Cerebellar nuclear complex (tissue), 1 donor: ENCODE measurements around the gene CGNL1.
A peak's percentile ranks its signal among the peaks of the same experiment; 100 is the strongest.

Source experiments
- DNase-seq, 2 experiments: peaks; one replicate each; lab custom pipeline; 2025; lab: John Stamatoyannopoulos, UW

CGNL1 gene

DNA sequence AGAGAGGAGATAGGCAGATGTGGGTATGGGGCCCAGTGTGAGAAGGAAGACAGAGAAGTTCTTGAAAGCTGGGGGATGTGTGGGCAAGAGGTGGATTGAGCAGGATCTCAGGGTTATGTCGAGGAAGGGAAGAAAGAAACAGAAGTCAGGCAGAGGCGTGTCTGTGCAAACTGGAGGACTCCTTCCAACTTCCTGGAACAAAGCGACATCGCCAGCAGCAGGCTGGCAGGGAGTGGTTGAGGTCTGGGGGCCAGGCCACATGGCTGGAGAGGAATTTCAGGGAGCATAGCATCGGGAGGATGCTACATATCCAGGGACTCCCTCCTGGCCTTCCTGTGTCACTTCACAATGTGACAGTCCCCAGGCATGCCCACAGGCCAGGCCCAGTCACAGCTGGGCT, 172.5 kb downstream of the CGNL1 start:
- DNase-seq: no peak

DNA sequence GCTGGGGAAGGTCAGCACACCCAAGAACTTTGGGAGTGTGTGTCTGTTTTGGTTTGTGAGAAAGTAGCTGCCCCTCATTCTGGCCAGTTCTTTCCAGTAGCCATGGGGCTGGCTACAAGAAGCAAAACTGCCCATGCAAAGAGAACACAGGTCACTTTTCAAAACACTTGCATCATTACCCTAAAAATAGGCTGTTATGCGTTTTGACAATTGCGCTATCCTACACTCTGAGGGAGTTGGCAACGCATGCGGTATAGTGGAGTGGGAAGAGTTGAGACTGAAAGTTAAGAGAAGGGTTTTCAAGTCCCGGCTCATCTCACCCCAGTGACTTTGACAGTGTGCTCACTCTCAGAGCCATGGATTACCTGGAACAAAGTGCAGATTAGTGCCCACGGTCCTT, 173.6 kb downstream of the CGNL1 start:
- no peak for DNase-seq

DNA sequence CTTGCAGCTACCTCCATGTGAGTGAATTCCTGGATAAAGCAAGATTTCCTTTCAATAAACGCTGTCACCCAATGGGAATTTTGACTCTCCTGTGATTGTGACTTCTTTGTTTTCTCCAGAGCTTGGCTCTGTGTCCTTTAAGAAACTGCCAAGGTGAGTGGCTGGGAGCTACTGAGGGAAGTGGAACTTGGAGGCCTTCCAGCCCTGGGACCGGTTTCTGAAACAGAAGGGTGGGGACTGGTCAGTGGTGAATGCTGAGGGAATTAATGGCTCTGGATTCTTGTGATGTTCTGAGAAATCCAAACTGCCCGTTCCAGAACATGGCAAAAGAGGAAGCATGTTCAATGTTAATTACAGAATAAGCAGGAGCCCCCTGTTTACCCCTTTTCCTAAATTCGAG, 174.3 kb downstream of the CGNL1 start:
- no peak for DNase-seq

DNA sequence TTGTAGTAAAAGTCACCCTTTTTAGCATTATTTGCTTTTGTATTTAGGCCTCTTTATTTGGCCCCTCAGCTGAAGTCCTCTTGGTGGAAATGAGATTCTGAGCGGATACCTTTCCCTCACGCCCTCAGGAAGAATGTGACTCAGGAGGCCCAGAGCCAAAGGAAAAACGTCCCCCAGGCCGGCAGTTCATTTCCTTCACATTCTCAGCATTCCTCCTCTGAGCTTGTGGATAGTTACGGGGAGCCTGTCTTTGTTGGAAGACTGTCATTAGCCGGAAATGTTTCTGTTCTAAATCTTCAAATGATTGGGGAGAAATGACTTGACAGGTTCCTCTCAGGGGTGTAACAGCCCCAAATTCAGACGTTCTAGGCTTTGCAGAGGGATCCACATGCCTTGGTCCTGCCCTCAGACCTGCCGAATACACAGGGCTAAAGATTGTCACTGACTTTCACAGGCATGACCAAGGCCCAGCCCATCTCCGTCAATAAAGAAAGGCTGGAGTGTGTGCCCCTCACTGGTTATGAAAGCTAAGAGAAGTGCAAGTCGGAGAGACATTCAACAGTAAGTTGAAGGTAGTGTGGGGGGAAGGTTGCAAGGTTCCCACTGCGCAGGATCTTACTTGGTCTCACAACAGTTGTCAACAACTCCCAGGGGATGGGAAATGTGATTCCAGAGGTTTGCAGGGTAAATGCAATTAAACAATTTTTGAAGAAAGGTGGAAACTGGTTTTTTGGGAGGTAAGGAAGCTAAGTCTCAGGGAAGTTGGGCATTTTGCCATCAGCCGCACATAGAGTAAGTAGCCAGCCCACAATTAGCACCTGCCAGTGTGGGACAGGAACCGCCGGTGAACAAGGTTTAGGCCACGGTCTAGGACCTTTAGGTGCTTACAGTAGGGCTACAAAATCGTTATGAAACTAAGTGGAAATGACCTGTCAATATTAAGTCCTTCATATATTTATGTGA, 175.7 kb downstream of the CGNL1 start:
- DNase-seq: no peak

DNA sequence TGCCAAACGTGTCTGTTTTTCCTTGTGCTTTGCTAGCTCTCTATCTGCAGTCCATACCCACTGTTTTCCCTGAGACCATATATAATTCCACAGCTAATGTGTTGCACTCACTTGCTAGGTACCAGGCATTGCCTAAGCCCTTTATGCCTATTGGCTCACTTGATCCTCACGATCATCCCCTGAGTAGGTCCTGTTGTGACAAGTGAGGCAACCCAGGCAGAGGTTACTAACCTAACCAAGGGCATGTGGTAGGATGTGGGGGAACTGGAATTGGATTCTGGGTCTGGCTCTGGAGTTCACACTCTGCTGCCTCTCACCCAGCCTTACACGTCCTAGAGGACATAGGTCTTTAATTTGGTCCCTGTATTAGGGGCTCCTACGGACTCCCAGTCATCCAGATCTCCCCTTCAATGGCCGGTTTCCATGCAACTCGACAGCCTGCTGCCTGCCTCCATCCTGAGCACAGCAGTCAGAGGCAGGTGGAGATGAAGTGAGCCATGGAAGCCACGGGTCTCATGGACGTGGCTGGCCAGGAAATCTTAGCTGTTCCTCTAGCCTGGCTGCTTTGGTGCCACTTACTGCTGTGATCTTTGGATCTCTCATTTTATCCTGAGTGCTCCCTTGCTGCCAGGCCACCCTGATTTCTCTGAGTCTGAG, 176.5 kb downstream of the CGNL1 start:
- DNase-seq: no peak

DNA sequence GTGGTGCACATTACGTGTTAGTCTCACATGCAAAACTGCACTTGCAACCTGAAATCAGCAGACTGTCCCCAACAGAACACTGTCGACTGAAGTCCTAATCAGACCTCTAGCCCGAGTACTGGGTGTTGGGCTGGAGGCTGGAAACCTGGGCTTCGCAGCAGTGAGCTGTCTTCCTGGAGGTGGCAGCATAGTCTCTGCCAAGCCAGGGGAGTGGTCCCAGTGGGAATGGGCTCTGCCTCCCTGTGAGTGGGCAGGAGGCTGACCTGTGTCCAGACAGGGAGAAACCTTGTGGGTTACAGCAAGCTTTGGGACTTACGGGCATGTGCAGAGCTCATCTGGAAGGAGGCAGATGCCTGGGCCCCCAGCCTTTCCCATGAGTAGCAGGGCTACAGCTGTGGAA, 177.2 kb downstream of the CGNL1 start:
- no peak for DNase-seq

DNA sequence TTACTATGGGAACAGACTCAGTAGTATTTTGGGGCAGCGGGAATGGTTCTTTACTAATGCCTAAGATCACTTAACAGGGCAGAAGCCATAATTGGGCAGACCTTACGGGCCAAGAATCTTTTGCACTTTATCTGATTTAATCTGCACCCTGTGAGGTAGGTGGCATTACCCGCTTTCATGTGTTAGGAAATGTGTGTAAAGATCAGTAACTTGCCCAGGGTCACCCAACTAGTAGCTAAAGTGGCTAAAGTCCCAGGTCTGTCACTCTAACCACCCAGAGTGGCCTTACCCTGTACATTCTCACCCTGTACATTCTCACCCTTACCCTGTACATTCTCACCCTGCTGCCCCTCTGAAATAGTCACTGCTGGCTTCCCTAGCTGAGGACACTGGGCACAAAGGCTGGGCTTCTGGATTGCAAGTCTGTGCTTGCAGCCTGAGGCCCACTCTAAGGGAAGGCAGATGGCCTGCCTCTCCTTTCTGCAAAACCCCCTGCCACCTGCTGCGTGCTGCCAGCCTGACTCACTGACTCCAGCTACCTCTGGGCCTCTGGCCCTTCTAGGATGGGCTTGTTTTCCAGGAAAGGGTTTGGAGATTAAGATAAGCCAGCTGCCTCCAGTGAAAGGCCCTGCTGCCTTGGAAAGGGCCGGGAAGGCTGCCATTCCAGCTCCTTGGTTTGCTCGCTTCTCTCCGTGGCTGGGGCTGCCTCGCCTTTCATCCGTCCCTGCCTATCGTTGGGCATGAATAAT, 177.9 kb downstream of the CGNL1 start:
- no peak for DNase-seq

DNA sequence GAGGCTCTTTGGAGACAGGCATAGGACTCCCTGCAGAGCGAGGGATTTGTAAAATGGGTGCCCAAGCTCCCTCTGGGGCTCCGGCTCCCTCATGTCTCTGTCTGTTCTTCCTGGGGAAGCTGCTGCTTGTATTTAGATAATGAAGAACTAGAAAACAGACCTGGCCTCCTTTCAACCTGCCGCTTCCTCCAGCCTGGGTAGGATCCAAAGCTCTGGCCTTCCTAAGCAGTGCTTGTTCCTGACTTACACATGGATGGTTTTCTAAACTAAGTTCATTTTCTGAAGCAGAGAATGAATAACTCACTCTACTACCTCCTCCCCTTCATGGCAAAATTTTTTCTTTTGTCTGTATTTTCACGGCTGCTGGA, 178.5 kb downstream of the CGNL1 start:
- DNase-seq: no peak

DNA sequence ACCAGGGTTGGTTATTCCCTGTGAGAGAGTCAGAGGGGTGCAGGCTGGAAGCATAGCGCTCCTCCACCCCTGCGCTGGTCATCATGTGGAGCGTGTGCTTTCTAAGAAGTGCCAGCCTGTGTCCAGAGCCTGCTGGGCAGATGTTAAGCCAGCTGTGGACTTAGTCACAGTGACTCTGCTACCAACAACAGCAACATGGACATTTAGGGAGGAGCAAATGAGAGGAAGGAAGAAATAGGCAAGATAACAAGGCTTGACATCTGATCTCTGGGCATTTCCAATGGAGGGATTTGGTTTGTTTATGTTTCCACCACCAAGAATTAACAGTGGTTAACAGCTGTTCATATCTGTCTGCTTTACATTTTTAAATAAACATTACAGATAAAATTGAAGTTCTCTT, 179.0 kb downstream of the CGNL1 start:
- no peak for DNase-seq

DNA sequence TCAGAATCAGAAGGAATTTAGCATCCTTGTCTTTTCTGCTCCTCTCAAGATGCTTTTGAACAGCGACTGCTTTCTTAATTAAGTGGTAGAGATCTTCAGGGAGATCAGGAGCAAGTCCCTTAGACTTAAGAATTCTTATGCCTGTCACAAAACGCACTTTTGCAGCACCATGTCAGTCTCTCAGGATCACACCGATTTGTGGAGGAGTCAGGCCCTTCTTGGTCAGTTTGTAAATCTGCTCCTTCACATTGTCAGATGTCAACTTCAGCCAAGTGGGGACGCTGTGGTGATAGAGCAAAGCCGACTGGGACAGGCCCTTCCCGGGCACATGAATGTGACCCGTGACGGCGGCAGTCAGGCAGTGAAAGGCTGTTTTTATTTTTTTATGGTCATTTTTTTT, 179.7 kb downstream of the CGNL1 start:
- no peak for DNase-seq

DNA sequence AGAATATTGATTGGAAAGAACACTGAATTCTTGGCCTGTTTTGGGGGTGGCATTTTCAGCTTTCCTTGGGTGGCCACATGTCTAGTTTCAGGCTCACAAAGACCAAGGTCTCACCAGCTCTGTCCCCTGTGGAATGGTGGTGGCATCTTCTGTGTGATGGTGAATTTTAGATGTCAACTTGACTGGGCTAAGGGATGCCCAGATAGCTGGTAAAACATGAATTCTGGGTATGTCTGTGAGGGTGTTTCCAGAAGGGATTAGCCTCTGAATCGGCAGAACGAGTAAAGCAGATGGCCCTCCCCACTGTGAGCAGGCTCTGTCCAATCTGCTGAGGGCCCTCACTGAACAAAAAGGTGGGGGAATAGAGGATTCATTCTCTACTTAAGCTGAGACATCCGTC, 181.0 kb downstream of the CGNL1 start:
- no peak for DNase-seq

DNA sequence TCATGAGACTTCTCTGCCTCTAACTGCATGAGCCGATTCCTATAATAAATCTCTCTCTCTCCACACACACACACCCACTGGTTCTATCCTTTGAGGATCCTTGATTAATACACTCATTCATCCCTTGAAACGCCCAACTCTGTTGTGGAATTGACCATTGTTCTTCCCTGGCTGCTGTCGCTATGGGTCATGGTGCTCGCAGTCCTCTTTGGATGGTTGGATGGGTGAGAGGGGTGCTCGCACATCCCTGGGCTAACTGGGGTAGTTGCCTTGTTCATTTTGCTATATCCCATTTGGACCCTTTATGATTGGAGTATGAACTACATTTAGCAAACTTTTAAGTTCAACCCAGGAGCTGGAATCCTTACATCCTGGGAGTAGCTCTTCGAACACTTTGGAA, 181.5 kb downstream of the CGNL1 start:
- no peak for DNase-seq

DNA sequence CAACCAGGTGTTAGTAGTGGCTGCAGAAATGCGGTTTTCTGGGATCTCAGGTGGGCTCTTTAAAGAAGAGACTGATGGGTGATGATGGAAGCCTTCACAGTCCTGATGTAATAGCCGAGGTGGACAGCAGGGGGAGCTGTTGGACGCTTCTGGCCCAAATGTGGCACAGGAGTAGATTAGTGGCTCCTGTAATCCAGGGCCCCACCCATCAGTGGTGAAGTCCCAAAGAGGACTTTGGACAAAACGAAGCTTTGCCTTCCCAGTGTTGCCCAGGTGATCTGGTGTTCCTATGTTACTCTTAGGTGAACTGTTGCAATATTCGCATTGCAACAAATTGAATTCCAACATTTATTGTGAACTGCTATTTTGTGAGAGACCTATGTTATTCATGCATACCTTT, 183.6 kb downstream of the CGNL1 start:
- DNase-seq: peak in 1 of 2 experiments; percentile 56

DNA sequence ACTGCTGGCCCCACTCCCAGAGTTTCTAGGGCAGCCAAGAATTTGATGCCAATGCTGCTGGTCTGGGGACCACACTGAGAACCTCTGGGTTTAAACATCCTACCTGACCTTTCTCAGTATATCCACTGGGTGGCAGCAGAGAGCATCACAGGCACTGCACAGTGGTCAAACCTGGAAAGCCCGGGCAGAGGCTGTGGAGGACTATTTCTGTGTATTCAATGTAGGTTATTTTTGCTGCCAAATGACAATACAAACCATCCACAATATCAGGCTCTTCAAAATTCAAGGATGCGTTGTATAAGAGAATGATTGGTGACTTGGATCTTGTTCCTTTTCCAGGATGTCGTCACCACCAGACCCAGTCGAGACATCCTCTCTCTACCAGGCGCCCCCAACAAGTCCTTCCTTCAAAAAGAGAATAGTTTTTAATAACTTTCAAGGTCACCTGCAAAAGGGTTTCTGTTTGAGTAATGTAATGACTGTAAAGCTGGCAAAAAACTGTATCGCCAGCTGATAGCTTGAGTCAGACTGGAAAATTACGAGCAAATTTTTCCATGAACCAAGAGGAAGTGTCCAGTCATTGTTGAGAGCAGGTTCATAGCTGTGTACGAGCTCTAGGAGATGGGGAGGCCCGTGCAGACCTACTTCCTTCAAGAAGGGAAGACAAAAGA, 184.9 kb downstream of the CGNL1 start:
- DNase-seq: peak in 1 of 2 experiments; percentile 70

DNA sequence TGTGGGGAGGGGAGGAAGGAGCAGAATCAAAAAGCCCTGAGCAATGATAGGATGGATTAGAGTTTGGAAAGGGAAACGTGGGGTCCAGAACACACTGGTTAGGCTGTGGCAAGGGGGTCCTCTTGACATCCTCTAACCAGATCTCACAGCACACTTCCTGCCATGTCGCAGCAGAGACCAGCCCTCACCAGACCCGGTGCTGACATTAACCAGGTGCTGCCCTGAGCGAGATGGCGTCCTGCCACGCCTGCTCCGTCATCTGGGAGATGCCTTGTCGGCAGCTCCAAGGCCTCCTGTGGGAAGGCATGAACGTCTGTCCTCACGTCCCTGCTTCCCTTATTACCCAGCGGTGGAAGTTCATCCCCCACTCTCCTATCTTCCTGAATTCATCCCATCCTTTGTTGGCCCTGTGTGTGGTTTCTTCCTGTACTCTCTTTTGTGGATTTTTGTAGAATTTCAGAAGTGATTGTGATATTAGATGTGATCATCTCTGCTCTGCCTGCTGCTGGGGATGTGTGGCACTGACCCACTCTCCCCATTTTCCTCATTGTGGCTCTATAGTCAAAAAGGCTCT, 186.0 kb downstream of the CGNL1 start:
- no peak for DNase-seq

DNA sequence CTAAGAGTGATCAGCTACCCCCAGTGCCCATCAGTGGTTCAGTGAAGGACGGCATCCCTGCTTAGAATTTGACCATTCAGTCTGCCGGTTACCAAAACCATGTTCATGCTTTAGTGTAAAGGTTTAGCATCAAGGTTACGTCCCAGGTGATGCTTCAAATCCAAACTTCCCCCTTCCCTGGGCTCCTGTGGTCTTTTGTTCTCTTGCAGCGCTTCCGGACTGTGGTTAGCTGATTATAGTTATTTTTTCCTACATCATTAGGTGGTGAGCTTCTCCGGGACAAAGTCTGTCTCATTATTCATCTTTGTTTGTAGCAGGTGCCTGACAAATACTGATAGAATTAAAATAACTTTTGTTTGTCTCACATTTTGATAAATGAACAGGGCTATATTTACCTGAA, 187.1 kb downstream of the CGNL1 start:
- DNase-seq: no peak

DNA sequence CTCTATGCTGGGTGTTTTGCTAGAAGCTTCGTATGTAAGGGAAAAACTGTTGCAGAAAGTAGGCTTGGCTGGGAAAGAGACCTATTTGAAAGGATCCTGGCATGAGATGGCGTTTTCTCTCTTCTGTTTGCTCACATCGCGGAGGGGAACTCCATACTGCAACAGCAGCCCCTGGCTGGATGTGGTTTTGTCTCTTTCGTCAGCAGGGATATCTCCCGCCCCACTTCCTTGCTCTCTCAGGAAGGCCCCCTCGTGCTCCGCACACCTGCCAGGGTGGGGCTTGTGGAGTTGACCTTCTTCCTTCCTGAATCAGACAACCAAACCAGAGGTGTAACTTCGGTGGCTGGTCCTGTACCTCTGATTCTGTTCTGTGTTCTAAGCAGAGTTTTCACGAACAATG, 189.0 kb downstream of the CGNL1 start:
- DNase-seq: no peak

DNA sequence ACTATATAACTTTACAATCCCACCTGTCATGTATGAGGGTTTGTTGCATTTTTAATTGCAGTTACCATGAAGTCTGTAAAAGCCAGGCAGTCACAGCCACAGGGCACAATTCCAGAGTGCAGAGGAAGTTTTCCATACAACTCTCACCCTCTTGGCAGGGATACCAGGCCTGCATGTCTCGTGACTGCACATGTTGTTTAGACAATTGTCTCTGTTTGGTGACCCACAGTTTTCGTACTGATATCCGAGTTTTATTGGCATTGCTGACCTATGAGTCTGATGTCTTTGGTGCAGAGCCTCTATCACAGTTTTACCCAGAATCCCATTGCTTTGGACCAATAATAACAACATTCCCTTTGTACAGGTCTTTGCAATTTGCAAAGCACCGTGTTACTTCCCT, 190.5 kb downstream of the CGNL1 start:
- no peak for DNase-seq

DNA sequence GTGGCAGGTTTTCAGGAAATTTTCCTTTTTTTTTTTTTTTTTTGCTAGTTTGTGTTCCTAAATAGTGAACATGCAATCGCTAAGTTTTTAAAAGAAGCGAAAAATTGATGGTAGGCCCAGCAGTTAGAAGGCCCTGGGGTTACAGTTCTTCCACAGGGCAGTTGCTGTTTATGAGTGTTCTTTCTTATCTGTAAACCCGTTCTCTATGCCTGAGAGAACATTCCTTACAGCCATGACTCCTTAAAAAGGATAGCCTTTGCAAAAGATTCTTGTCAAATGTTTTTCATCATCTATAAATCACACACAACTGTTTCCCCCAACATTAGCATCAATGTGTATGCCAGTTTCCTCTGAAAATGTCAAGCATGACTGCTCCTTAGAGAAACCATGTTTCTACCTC, 191.6 kb downstream of the CGNL1 start:
- no peak for DNase-seq

DNA sequence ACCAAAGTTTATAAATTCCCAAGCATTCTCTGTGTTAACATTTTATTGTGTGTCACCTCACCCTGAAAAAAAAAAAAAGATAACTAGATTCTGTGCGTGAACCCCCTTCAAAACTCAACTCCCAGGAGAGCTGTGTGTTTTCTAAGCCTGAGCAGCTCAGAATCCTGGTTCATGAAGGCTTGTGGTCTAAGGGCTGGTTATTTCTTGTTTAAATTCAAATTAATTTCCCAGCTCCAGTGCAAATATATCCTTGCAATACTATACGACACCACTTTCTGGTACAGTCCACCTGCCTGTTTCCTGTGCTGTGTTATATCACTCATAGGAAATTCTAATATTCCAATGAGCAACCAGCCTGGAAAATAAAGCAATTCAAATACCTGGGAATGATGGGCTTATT, 192.0 kb downstream of the CGNL1 start:
- no peak for DNase-seq

DNA sequence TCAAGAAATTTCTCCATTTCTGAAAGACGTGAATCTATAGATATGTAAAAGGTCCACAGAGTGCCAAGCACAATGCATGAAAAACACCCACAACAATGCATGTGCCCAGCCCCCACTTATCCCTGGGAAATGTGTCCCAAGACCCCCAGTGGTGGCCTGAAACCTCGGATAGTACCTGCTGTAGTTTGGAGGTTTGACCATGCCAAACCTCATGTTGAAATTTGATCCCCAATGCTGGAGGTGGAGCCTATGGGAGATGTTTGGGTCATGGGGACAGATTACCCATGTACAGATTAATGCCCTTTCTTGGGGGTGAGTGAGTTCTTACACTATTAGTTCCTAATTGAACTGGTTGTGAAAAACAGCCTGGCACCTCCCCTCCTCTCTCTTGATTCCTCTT, 194.0 kb downstream of the CGNL1 start:
- no peak for DNase-seq

DNA sequence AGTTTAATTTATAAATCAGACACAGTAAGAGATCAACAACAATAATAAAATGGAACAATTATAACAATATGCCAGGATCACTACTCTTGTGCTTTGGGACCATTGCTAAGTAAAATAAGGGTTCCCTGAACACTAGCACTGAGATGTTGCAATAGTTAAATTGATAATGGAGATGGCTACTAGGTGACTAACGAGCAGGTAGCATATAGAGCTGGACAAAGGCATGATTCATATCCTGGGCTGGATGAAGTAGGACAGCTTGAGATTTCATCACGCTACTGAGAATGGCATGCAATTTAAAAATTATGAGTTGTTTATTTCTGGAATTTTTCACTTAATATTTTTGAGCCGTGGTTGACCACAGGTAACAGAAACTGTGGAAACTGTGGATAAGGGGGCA, 194.7 kb downstream of the CGNL1 start:
- DNase-seq: no peak
